Gastrocnemius medialis (tissue), 4 donors: ENCODE data around the gene KRT7. TPM values are rescaled to one million over a fixed set of nuclear protein-coding genes. Genes with fewer than 3 reads are reported as not detected.

Experiments
- ATAC-seq, 2 donors: fragments of 150-250 bp; one replicate each; pipeline ENCODE4 v1.9.1; 2016
- DNase-seq, 2 donors: peaks; one replicate each; pipeline ENCODE4 v3.0.0-alpha.2; 2019
- H3K27ac ChIP-seq, 4 donors: fragments of 200-600 bp; sonication (generic); 1 replicate in 1 of 4; 2 replicates in 3 of 4; pipeline ENCODE4 v1.5.1; 2016 to 2018; ENCODE audit warnings: mild to moderate bottlenecking in 2 of 4, moderate library complexity in 1 of 4
- H3K27me3 ChIP-seq, 3 donors: fragments of 200-600 bp; sonication (generic) in 2 of 3; 1 replicate in 1 of 3; 2 replicates in 2 of 3; pipeline versions ENCODE4 v1.5.1 to v1.6.0; 2016 to 2019; ENCODE audit warnings: mild to moderate bottlenecking in 1 of 3, moderate library complexity in 1 of 3
- H3K36me3 ChIP-seq, 2 donors: fragments of 200-600 bp; sonication (generic) in 1 of 2; one replicate each; pipeline ENCODE4 v1.5.1; 2017 to 2018
- H3K4me1 ChIP-seq, 2 donors: fragments of 200-600 bp; sonication (generic) in 1 of 2; one replicate each; pipeline ENCODE4 v1.5.1; 2016 to 2017; ENCODE audit warnings: mild to moderate bottlenecking in 2 of 2
- H3K4me3 ChIP-seq, 4 donors: fragments of 200-600 bp; sonication (generic) in 3 of 4; 1 replicate in 1 of 4; 2 replicates in 3 of 4; pipeline ENCODE4 v1.5.1; 2016 to 2019; ENCODE audit warnings: mild to moderate bottlenecking in 2 of 4
- H3K9me3 ChIP-seq, 3 donors: fragments of 200-600 bp; sonication (generic) in 2 of 3; 1 replicate in 1 of 3; 2 replicates in 2 of 3; pipeline ENCODE4 v1.5.1; 2016 to 2019
- CTCF ChIP-seq, 5 experiments: fragments of 450-650 bp in 3 of 5; fragments of 200-600 bp in 2 of 5; sonication (generic) in 2 of 5; IDR thresholded peaks in 4 of 5; conservative IDR thresholded peaks in 1 of 5; 1 replicate in 4 of 5; 2 replicates in 1 of 5; pipeline ENCODE4 v1.5.1; 2016 to 2019; ENCODE audit warnings: antibody characterized with exemption in 5 of 5, mild to moderate bottlenecking in 3 of 5, moderate library complexity in 3 of 5
- POLR2A ChIP-seq, 2 donors: fragments of 450-650 bp; IDR thresholded peaks; one replicate each; pipeline ENCODE4 v1.6.1; 2017; ENCODE audit warnings: antibody characterized with exemption in 2 of 2, mild to moderate bottlenecking in 2 of 2, moderate library complexity in 2 of 2
- in situ Hi-C, 4 donors: fragments of 200-750 bp; cut with MboI; loops; one replicate each; pipeline versions ENCODE4 v1.15.0 to v1.8.0; 2017; ENCODE audit warnings: low sequenced_read_pairs in 4 of 4
- intact Hi-C: fragments of 100-400 bp; cut with DNase I; formaldehyde crosslinking; loops from one replicate; pipeline ENCODE4 v1.15.1; 2023; ENCODE audit warnings: low total_unique reads
- total RNA-seq, 4 donors: library from RNA; depleted of rRNA; stranded (reverse); fragments of >200 nt; gene quantifications; one replicate each; pipeline versions ENCODE4 v1.1.0 to v1.2.3, GENCODE V29; 2016

KRT7 gene
- total RNA-seq, 4 donors from 2014 or later: 0.39 to 4.4 (median 1.2) TPM

- Histone ChIP-seq H3K4me3 (no peak overlapping the region), H3K27me3 (peaks cover 11 to 19% (median 14%) of the 10 kb centered on the region in 3 donors), H3K9me3 (no peaks in the 10 kb centered on the region), H3K4me1 (peaks cover 16 to 20% of the 10 kb centered on the region in 2 donors), H3K36me3 (no peaks in the 10 kb centered on the region), H3K27ac (no peak overlapping the region)
- ATAC-seq (no peak), DNase-seq (peak in 1 of 2 donors; percentile 1)
- TF ChIP-seq CTCF (IDR thresholded peaks at IDR 0.05 in 4 of 5, conservative IDR thresholded peaks at IDR 0.05 in 1 of 5) (no peak), POLR2A (IDR thresholded peaks at IDR 0.05) (no peak)
- in situ Hi-C loops: no loop called here
- intact Hi-C loops: no loop called here
Measured at GRCh38 chr12:52252728-52253343, 19.8 kb downstream of the KRT7 start.

DNA sequence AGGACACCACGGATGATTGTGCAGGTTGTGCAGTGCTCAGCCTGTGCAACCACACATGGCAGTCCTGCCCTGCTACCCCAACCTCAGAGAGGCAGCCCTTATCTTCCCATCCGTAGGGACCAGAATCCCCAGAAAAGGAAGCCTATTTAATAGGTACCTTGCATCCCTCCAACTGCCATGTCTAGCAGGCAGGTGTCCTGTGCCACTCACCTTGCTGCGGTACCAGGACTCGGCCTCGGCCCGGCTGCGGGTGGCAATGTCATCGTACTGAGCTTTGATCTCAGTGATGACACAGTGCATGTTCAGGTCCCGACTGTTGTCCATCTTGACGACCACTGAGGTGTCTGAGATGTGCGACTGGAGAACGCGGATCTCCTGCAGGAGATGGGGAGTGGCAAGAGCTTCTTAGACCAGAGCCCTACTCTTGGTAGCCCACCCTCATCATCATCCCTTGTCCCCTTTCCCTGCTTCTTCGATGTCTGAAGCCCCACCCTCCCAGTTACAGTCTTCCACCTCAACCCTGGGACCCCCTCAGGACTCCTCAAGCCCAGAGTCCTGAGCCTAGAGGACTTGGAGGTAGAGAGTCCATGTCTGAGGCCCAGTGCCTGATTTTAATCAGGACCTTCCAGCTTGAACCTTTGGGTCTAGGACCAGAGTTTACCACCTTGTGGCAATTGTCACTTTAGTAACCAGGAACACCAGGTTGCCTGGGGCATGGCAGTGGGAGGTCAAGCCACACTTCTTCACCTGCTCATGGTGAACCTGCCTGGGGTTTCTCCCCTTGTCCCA lies 20.5 kb downstream of the KRT7 start:
- DNase-seq (peak in 1 of 2 donors; percentile 1), ATAC-seq (no peak)
- H3K27me3 ChIP-seq: peaks cover 18 to 26% (median 20%) of the 10 kb centered on the region in 3 donors
- H3K27ac ChIP-seq: no peak overlapping the region
- intact Hi-C loops: no loop called here
- peaks cover 9 to 12% of the 10 kb centered on the region in 2 donors for H3K4me1 ChIP-seq
- in situ Hi-C loops: no loop called here
- no peaks in the 10 kb centered on the region for H3K36me3 ChIP-seq
- no peaks in the 10 kb centered on the region for H3K9me3 ChIP-seq
- no peak overlapping the region for H3K4me3 ChIP-seq
- TF ChIP-seq POLR2A (IDR thresholded peaks at IDR 0.05) (no peak), CTCF (IDR thresholded peaks at IDR 0.05 in 4 of 5, conservative IDR thresholded peaks at IDR 0.05 in 1 of 5) (no peak)

GRCh38 chr12:52254180-52254964 lies 21.3 kb downstream of the KRT7 start:
- Histone ChIP-seq H3K9me3 (no peaks in the 10 kb centered on the region), H3K27me3 (peaks cover 25 to 30% (median 26%) of the 10 kb centered on the region in 3 donors), H3K36me3 (no peaks in the 10 kb centered on the region), H3K27ac (no peak overlapping the region), H3K4me3 (no peak overlapping the region), H3K4me1 (peaks cover 4 to 5% of the 10 kb centered on the region in 2 donors)
- ATAC-seq: no peak
- in situ Hi-C loops: no loop called here
- intact Hi-C loops: no loop called here
- TF ChIP-seq CTCF (IDR thresholded peaks at IDR 0.05 in 4 of 5, conservative IDR thresholded peaks at IDR 0.05 in 1 of 5) (no peak), POLR2A (IDR thresholded peaks at IDR 0.05) (no peak)
- no peak for DNase-seq

DNA sequence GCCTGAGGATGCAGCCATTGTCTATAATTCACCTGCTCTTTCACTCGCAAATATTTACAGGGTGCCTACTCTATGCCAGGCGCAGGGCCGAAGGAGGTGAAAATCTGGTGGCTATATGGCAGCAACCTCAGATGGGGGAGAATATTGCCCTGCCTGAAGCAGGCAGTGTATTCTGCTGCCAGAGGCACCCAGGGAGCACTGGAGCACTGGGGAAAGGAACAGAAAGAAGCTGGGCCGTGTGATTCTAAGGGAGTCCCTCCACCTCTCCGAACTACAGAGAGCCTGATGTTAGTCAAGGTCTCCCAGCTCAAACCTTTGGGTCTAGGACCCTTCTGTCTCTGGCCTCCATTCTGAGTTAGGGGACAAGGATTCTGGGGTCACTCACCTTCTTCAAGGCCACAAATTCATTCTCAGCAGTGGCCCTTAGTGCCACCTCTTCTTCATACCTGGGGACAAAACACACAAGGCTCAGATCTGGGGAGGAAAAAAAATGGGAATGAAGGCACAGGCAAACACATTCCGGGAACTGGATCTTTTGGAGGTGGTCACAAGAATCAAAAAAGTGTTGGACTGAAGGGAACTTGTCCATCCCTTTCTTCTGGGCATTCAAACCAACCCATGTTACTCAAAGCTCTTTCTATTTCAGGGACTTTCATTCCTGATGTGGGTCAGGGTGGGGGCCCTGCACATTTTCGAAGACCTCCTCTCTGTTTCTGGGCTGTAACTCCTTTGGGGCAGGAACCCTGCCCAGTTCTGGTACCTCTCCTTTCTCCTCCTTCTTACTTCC lies 22.1 kb downstream of the KRT7 start:
- H3K4me1 ChIP-seq: peaks cover 0 to 3% of the 10 kb centered on the region in 2 donors
- no peaks in the 10 kb centered on the region for H3K9me3 ChIP-seq
- no peak for ATAC-seq
- no peak for DNase-seq
- H3K4me3 ChIP-seq: no peak overlapping the region
- no peak overlapping the region for H3K27ac ChIP-seq
- intact Hi-C loops: no loop called here
- H3K36me3 ChIP-seq: no peaks in the 10 kb centered on the region
- peaks cover 25 to 31% (median 30%) of the 10 kb centered on the region in 3 donors for H3K27me3 ChIP-seq
- TF ChIP-seq POLR2A (IDR thresholded peaks at IDR 0.05): no peak
- in situ Hi-C loops: no loop called here
